ENCODE data around the gene FRZB. TPM values are rescaled to one million over a fixed set of nuclear protein-coding genes. Genes with fewer than 3 reads are reported as not detected.

Gene FRZB
- total and polyA plus RNA-seq, 9 of the 15 experiments (the other 6 are each of a cell fraction or from before 2014, with no cell fraction given): 0.01 to 0.05 (median 0.03) TPM; not detected in 6

DNA sequence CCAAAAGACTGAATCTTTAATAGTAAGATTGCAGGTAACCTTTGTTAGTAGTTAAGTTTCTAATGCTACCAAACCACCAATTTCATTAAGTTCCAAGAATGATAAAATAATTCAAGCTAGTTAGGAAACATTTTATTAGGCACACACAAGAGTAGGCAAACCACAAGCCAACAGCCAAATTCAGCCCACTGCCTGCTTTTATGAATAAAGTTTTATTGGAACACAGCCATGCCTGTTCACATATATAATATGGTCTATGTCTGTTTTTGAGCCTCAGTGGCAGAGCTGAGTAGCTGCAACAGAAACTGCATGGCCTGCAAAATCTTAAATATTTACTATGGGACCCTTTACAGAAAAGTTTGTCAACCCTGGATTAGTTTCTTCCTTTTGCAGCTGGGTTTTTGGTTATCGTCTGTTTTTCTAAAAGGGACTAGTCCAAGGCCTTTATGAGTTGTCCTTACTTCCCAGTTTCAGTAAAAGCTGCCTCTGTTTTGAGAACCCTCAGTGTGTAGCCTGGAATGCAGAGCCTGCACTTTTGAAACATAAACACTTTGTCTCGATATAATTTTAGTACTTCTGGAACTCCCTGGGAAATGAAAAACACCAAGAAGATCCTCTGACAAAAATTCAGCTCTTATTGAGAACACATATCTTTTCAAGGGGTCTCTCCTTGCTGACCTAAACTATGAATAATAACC lies 39.1 kb downstream of the FRZB start:
- no peak overlapping the region for H3K4me3 ChIP-seq
- H3K9me3 ChIP-seq (replicated peaks; ENCODE audit: control insufficient read depth, insufficient read depth, low read depth, low read length): no peaks in the 10 kb centered on the region
- DNase-seq (ENCODE audit: extremely low read depth in 1 of 4, low spot score in 3 of 4) (no peak), FAIRE-seq (no peak), ATAC-seq (0 out of 3 replicates have a peak, but pooled peaks have one; percentile 22)
- H3K4me2 ChIP-seq (ENCODE audit: insufficient read depth, low read length): no peak overlapping the region
- intact Hi-C loops (cut with micrococcal nuclease) (no loop called here), in situ Hi-C loops (cut with MboI) (no loop called here)
- no TSS peak for BruUV-seq (replicated peaks)
- H3K4me1 ChIP-seq (replicated peaks in 1 of 2; ENCODE audit: control insufficient read depth in 2 of 2, insufficient read depth in 2 of 2, low read length in 2 of 2): no peaks in the 10 kb centered on the region
- no peaks in the 10 kb centered on the region for H4K20me1 ChIP-seq (replicated peaks; ENCODE audit: control insufficient read depth, insufficient read depth, low read length)
- no peaks in the 10 kb centered on the region for H3K9me1 ChIP-seq (ENCODE audit: control insufficient read depth, insufficient read depth, low read length)
- peaks cover 6 to 11% of the 10 kb centered on the region in 2 experiments; a peak in 2 of 5 replicates for H3K27me3 ChIP-seq (ENCODE audit: control insufficient read depth in 2 of 2, insufficient read depth in 2 of 2, low read length in 2 of 2)
- H3K36me3 ChIP-seq (ENCODE audit: control insufficient read depth, insufficient read depth, low read length): no peaks in the 10 kb centered on the region
- ChIA-PET POLR2A (interaction anchor here (1.0 kb wide), 1 partner anchor 10 kb away, joined by 7 read pairs; no protein-coding TSS in a partner anchor), CTCF (ENCODE audit: low intra/inter-chr PET ratio) (no interaction called here)
- H2AFZ ChIP-seq (ENCODE audit: low read depth, low read length): no peak overlapping the region
- no peak overlapping the region for H3K9ac ChIP-seq (ENCODE audit: insufficient read depth in 1 of 2, low read depth in 2 of 2, low read length in 2 of 2)
- WGBS (ENCODE audit: insufficient coverage, low coverage, missing lambda C conversion rate): 0% methylated on average over 2 of the region's 2 CpGs
- H3K27ac ChIP-seq (ENCODE audit: extremely low read depth, low read depth, low read length): no peak overlapping the region
- TF ChIP-seq JUND (IDR thresholded peaks at IDR 0.05; ENCODE audit: borderline replicate concordance, low read depth, low read length) (no peak), JUND (tag; IDR thresholded peaks at IDR 0.05; ENCODE audit: borderline replicate concordance, low read depth, low read length) (no peak), ZBTB40 (IDR thresholded peaks at IDR 0.05) (peak; percentile 92), ZBTB40 (CRISPR knock-in tag; IDR thresholded peaks at IDR 0.05) (peak; percentile 76)
- H3K79me2 ChIP-seq (ENCODE audit: control insufficient read depth, insufficient read depth, low read length): no peaks in the 10 kb centered on the region

Data from K562 (cell line).